Islet of Langerhans (tissue), 1 donor: ENCODE measurements around the gene C19orf67.
A peak's percentile ranks its signal among the peaks of the same experiment; 100 is the strongest.

ENCODE experiments used
- FAIRE-seq: peaks from one replicate; lab custom pipeline; 2011; peaks lifted over from hg19 to GRCh38; lab: Jason Lieb, UNC

The C19orf67 gene

DNA sequence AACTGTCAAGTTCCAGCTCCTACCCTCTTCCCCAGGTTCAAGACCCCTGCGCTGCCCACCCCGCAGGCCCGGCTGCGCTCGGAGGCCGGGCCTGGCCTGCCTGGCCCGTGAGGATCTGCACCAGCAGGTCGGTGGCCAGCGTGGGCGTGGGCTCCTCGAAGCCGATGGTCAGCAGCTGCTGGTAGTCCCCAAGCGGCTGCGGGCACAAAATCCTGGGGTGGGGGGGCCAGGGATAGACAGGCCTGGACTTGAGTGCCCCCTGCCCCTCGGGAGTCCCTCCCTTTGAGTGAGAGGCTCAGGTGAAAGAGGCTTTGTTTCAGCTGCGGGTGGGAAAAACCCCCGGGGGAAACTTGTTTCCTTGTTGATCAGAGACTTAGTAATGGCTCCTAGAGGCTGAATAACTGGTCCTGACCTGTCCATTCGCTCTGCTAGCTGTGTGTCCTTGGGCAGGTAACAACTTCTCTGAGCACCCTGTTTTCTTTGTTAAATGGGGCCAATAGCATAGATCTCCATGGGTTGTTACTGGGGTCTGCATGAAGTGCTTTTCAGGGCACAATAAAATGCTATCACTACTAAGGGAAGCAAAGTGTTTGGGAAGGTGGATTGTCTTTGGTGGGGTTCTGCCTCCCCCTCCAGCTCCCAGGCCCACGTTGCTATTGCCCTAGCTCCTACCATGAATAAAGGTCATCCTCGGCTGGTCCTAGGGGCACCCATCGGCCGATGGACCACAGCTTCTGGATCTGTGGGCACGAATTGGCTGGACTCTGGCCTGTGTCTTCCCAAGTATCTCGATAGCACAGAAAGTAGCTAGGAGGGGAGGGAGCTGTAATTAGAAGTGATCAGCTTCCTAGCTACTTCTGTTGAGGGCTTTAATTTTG lies 3.5 kb downstream of the C19orf67 start:
- no peak for FAIRE-seq

DNA sequence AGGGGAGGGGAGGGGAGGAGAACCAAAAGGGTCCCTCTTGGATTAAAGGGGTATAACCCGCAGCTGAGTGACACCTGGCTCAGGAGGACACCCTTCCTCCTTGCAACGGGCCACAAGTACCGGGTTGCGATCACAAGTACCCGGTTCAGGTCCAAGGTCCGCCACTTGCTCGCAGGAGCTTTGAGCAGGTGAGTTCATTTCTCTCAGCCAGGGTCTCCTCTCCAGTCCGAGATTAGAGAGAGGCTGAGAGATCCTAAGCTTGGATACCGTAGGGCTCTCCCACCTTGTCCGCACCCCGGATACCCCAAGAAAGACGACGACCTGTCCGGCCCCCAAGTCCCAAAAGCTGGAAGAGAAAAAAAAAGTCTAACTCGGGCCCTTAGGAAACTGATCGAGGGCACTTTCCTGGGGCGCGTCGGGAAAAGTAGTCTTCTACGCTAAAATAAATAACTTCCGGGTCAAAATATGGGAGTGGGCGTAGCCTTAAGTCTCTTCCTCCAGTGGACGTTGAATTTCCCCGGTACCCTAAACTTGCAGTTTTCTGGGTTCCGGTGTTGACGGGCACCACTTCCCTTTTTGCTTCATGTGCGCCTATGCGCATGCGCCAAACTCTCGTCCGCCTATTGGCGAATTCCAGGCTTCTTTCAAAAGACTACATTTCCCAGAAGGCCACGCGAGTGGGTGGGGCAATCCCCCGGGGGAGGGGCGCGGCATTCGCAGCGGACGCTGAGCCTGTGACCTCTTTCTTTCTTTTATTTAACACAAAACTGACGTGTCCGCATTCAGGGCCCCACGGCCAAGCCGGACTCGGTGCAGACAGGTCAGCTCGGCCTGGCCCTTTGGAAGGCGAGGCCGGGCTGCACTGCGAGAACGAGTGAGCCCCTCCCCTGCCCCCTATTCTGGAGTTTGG lies 4.4 kb downstream of the C19orf67 start:
- FAIRE-seq = peak; percentile 97

DNA sequence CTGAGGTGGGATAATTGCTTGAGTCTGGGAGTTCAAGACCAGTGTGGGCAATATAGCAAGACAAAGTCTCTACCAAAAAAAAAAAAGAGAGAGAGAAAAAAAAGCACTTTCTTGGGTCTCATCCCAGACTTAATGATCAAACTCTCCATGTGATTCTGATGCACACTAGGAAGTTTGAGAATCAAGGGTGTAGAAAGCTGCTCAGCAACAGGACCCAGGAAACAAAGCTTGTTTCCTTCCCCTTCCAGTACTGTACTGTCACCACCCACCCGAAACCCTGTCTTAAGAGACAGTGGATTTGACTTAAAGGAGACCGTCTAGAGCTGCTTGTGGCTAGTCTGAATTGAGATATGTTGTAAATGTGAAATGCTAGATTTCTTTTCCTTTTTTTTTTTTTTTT lies 7.2 kb downstream of the C19orf67 start:
- FAIRE-seq = no peak

DNA sequence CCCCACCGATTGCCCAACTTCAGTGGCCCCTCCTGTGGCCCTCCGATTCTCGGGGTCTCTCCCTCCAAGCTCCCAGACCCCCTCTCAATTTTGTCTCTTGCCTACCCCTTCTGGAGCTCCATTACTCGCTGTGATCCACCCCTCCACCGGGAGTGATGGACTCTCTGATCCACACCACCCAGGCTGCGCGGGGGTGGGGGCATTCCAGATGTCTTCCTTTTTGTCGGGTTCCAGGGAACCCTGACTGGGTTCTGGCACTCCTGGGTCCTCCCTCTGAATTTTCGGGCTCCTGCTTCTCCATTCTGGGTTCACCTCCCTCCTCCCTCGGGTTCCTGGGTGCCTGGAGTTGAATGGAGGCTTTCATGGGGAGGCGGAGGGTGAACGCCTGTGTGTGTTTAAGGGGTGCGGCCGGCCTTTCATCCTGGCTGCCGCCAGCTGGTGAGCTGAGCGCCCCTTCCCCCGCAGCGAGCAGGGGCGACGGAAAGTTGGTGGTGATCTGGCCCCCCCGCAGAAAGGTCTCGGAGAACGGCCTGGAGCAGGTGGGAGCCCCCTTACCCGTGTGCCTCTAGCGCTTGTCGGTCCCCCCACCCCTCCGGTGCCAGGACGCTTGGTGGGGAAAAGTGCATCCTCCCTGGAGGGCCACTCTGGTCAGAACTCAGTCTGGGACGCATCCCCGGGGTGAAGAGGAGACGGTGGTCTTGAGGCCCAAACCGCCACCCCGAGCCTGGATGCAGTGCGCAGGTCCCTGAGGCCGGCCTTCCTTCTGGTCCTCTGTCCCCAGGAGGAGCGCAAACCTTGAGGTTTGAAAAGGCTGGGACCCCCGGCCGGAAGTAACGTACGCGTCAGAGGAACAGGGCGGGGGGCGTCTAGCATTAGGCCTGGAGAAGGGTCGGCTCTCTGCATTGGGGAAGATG lies 11.4 kb downstream of the C19orf67 start:
- FAIRE-seq = no peak

DNA sequence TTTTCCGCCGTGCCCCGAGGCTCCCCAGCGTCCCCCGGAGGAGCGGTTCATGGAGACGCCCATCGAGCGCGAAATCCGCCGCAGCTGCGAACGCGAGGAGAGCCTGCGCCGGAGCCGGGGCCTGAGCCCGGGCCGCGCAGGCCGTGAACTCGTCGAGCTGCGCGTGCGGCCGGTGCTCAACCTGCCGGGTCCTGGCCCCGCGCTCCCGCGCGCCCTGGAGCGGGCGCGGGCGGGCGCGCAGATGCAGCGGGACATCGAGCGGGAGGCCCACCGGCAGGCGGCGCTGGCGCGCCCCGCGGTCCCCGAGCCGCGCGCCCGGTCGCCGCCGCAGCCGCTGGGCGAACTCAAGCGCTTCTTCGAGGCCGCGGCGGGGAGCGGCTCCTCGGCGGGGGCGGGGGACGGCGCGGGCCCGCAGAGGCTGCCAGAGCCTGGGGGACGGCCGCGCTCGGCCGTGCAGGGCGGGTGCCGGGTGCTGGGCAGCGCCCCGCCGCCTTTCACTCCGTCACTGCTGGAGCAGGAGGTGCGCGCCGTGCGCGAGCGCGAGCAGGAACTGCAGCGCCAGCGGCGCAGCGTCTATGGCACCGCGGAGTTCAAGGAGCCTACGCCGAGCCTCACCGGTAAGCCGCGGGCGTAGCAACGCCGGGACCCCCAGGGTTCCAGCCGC lies 12.2 kb downstream of the C19orf67 start:
- no peak for FAIRE-seq

DNA sequence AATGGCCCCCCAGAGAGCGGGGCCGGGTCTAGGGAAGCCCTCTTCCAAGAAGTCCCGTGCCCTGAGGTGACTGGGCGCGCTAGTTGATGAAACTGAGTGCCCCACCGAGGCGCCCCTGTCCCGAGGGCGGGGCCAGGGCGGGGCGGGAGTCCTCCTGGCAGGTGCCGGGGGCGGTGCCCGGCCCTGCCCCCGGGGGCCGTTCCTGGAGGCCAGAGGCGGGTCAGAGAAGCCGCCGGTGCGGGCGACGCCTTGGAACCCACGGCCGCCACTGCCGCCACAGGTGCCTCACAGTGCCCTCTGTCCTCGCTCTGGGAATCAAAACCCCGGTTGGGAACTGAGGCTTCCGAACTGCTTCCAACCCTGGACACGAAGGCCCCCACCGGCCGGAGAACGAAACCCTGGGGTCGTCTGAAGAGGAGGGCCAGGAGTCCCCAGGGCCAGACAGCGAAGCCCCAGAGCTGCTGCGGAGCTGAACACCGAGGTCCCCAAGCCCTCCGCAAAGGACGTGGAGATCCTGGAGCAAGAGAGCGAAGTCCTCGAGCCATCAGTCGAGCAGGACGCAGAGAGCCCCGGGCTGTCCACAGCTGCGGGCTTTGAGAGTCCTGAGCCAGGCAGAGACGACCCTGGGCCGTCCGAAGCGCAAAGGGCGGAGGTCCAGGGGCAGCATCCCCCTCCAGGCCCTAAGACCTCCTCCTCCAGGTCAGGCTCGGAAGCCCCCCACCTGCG lies 12.9 kb downstream of the C19orf67 start, which contains the start of gene MISP3:
TSS of gene MISP3 (plus strand) at position 252 of the 726 bp plus-strand sequence. CDS start 524 bp downstream, outside the sequence.
- no peak for FAIRE-seq

DNA sequence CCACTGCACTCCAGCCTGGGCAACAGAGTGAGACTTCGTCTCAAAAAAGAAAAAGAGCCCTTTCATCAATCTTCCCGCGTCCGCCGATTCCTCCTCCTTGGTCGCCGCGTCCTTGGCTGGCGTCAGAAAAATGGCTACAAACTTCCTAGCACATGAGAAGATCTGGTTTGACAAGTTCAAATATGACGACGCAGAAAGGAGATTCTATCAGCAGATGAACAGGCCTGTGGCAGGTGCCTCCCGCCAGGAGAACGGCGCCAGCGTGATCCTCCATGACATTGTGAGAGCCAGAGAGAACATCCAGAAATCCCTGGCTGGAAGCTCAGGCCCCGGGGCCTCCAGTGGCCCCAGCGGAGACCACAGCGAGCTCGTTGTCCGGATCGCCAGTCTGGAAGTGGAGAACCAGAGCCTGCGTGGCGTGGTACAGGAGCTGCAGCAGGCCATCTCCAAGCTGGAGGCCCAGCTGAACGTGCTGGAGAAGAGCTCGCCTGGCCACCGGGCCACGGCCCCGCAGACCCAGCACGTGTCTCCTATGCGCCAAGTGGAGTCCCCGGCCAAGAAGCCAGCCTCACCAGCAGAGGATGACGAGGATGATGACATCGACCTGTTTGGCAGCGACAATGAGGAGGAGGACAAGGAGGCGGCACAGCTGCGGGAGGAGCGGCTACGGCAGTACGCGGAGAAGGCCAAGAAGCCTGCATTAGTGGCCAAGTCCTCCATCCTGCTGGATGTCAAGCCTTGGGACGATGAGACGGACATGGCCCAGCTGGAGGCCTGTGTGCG lies 15.1 kb downstream of the C19orf67 start:
- FAIRE-seq = no peak

DNA sequence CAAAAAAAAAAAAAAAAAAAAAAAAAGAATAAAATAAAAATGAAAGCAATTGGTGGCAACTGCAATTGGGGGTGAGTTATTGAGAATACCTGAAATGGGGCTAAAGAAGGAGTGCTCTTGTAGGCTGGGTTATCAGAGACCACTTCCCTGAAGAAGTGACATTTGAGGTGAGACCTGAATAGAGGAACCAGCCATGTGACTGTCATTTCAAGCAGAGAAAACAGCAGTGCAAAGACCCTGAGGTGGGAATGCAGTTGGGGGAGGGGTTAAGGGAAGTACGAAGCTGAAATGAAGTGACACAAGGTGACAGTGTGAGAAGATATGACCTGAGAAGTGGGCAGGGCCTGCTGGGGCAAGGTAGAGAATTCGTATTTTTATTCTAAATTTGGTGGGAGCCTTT lies 19.4 kb downstream of the C19orf67 start:
- FAIRE-seq = no peak

DNA sequence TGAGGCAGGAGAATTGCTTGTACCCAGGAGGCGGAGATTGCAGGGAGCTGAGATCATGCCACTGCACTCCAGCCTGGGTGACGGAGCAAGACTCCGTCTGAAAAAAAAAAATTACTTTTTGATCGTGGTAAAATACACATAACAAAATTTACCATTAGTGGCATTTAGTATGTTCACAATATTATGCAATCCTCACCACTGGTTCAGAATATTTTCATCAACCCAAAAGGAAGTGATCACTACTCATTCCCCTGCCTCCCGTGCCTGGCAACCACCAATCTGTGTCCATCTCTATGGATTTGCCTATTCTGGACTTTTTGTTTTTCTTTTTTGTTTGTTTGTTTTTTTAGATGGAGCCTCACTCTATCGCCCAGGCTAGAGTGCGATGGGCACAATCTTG lies 22.5 kb downstream of the C19orf67 start:
- FAIRE-seq = no peak

DNA sequence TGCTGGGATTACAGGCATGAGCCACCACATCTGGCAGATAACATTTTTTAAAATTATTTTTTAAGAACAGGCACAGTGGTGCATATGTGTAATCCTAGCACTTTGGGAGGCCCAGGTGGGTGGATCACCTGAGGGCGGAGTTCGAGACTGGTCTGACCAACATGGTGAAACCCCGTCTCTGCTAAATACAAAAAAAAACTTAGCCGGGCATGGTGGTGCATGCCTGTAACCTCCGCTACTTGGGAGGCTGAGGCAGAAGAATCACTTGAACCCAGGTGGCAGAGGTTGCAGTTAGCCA lies 23.1 kb downstream of the C19orf67 start:
- no peak for FAIRE-seq

DNA sequence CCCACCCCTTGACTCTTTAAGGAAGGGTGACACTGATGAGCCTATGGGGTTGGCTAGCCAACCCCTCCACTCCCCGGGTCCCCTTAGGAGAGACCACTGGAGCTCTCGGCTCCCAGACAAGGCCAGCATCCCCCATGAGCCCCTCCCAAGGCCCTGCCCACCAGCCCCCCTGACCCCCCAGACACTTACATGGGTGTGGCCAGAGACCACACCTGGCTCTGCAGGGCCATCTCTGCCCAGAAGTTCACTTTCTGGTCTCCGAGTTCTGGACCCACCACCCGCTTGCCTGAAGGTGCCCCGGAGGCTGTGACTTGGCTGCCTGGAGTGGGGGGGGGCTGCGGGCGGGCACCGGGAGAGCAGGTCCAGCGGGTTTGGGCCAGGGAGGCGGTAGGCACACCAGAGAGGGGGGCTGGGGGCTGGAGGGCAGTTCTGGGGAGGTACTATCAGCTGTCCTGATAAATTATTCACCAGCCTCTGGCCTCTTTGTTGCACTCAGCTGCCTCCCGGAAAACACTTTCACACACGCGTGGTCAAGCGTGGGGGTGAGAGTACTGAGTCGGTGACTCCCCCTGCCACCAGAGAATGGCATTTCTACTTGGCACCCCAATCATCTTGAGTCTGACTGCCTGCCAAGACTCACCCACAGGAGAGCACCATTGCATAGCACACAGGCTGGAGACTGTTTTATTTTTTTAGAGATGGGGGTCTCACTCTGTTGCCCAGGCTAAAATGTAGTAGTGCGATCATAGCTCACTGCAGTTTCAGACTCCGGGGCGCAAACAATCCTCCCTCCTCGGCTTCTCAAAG lies 23.6 kb downstream of the C19orf67 start, which contains the start of gene PALM3:
TSS of gene PALM3 (minus strand) at position 326 of the 807 bp plus-strand sequence. CDS start at position 230, 96 bp downstream.
- no peak for FAIRE-seq

DNA sequence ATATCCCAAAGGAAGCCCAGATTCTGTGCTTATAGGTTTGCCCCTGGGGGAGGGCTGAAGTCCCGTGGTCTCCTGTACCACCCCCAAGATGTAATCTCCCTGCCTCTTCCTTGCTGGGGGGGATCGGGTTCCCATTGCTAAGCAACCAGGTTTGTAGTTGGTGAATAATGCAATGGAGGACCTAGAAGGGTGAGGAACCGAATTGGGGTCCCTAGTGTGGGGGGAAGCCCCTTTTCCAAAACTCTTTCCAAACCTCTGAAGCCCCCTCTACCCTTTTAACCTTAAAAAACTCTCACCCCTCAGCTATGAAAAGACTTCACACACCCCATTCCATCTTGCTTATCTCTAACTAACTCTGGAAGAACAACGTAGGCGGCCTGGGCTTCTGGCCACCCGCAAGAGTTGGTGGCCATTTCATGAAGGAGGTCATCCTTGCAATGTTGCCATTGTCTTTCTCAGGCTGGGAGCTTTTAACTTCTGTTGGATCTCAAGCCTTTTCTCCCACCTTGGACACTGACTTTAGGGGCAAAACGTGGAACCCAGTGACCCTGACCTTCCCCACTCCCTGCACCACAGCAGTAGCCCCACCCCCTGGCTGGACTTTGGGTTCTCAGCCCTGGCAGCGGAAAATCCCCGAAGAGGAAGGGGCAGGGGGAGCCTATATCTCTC lies 24.4 kb downstream of the C19orf67 start:
- FAIRE-seq = no peak

DNA sequence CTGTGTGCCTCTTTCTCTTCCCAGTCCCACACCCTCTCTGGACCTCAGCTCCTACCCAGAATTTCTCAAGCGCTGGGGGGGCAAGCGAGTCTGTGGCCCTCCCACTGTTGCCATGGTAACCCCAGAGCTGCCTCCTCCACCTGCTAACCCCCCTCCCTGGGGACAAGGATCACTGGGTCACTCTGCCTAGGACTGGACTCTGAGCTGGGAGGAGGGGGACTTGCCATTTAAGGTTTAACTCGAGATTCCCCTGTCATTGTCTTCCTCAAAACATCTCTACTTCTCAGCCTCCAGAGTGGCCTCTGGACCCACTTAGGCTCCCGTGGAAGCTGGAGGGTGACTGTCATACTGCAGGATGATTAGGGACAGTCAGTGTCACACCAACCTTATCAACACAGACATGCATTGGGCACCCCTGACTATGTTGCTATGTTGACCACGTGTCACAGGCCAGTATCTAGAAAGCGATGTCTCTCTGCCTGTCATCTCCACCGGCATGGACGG lies 25.9 kb downstream of the C19orf67 start:
- FAIRE-seq = no peak

DNA sequence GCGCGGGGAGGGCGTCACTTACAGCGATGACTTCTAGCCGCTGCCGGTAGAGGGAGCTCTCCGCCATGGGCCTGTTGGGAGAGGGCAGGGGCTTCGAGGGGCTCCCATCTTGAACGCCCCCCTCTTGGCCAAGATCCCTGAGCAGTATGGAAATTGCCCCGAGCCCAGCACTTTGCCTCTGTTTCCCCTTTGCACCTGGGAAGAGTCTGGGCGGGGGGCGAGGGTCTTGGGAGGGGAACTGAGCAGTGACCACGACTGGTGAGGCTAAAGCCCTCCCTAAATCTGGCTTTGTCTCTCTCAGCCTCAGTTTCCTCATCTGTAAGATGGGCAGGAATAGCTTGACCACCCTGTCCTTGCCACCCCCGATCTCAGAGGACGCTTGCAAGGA lies 26.5 kb downstream of the C19orf67 start:
- FAIRE-seq = no peak

DNA sequence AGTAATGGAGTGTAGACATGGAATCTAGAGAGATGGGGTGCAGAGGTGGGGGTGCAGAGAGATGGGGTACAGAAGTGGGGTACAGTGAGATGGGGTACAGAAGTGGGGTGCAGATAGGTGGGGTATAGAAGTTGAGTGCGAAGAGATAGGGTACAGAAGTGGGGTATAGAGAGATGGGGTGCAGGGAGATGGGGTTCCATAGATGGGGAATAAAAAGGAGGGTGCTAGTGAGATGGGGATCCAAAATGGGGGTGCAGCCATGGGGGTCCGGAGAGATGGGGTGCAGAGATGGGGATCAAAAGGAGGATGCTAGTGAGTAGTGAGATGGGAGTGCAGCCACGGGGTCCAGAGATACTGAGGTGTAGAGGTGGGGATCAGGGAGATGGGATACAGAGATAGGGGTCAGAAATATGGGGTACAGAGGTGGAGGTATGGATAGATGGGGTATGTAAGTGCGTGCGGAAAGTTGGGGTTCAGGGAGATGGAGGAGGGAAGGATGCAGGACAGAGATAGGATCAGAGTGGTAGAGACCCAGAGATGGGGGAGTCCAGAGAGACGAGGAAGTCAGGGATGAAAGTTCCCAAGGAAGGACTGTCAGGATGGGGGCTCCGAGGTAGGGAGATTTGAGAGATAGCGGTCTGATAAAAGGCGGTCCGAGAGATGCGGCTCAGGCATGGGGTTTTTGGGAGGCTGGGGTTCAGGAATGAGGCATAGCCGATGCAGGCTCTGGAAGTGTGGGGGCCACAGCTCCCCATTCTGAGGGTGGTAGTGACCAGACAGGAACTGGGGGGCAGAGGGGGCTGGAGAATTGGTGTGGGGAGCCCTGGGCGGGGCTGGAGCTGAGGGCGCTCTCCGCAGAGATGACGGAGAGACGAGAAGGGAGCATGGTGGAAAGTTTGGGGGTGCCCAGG lies 27.1 kb downstream of the C19orf67 start:
- FAIRE-seq = no peak

DNA sequence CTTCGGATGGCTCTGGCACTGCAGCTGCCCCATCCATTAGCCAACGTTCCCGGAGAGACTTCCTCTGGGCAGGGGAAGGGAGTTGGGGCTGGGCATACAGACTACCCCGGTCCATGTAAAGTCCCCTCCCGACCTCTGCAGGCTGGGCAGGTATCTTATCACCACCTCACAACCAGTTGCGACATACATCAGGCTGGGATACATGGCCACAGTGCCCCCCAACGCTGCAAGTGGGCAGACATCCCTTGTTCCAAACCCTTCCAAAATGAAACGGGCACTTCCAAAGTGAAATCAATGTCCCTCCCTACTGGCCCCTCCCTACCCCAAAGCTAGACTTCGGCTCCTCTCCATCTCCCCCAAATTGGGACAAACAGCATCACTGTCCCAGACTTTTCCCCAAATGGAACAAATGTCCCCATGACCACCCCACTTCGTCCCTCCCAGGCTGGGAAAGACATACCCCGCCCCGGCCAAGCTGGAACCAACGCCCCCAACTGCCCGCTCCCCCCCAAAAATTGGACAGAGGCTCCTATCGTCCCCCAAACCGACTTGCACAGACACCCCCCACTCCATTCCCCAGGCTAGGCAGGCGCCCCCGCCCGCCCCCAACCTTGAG lies 28.7 kb downstream of the C19orf67 start:
- no peak for FAIRE-seq
